OCI-LY3 (cell line): ENCODE results near the gene CLDN5.

Experiments
- EZH2phosphoT487 ChIP-seq: fragments of 200-600 bp; shearing (Covaris generic); IDR thresholded peaks from 2 replicates; pipeline ENCODE4 v1.6.1; 2018; ENCODE audit warnings: antibody characterized with exemption, mixed run types, low read depth
- TF ChIP-seq, protein P1 (sequence below): fragments of 200-600, 300-600 bp; sonication (generic); IDR thresholded peaks from 2 replicates; pipeline ENCODE4 v1.5.1; 2014; ENCODE audit warnings: antibody characterized with exemption, low read length, low read depth

DNA sequence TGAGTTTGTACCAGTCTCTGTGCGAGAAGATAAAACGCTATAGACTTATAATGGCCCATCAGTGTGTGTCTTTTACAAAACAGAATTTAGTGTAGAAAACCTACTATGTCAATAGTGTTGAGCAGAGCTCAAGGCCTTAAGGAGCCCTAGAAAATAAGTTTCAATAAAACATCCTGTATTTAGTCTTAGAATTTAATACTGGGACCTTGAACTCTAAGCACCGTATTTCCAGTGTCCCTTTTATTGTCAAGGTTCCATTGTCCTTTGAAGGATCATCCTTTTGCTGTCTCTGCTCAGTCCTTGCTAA lies 27.9 kb downstream of the CLDN5 start:
- TF ChIP-seq, protein P1, sequence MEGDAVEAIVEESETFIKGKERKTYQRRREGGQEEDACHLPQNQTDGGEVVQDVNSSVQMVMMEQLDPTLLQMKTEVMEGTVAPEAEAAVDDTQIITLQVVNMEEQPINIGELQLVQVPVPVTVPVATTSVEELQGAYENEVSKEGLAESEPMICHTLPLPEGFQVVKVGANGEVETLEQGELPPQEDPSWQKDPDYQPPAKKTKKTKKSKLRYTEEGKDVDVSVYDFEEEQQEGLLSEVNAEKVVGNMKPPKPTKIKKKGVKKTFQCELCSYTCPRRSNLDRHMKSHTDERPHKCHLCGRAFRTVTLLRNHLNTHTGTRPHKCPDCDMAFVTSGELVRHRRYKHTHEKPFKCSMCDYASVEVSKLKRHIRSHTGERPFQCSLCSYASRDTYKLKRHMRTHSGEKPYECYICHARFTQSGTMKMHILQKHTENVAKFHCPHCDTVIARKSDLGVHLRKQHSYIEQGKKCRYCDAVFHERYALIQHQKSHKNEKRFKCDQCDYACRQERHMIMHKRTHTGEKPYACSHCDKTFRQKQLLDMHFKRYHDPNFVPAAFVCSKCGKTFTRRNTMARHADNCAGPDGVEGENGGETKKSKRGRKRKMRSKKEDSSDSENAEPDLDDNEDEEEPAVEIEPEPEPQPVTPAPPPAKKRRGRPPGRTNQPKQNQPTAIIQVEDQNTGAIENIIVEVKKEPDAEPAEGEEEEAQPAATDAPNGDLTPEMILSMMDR, result no peak
- TF ChIP-seq EZH2phosphoT487, result no peak
